Activated T-cell treated with anti-CD3 and anti-CD28 coated beads for 24 hours (primary cell): ENCODE data around the gene NDUFAF4.
"Not testable (repeated sequence)": the region's sequence is repeated elsewhere in the genome, so short reads cannot be mapped to it uniquely, and the experiment has no call there.

ENCODE experiments used
- DNase-seq: peaks from one replicate; pipeline ENCODE4 v3.0.0-alpha.2; 2020; ENCODE audit warnings: low read depth

The NDUFAF4 gene

DNA sequence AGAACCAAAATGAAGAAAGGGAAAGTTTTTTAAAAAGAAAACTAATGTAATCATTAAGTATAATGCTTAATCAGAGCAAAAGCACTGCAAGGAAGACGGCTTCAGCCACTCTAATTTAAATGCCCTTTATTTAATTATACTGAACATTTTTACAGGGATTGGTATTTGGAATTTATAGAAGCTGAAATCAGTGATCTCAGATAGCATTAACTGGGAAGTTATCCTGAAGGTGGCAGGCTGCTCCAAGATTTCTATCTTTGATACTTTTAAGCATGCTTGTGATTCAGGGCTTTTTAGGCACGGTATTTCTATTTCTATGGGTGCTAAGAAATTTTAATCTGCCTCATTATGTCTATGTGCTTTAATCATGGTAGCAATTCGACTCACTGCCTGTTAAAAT is 1.3 kb upstream of the NDUFAF4 start:
- DNase-seq, result no peak

GRCh38 chr6:96898241-96898851 is 655 bp upstream of the NDUFAF4 start:
- no peak for DNase-seq

DNA sequence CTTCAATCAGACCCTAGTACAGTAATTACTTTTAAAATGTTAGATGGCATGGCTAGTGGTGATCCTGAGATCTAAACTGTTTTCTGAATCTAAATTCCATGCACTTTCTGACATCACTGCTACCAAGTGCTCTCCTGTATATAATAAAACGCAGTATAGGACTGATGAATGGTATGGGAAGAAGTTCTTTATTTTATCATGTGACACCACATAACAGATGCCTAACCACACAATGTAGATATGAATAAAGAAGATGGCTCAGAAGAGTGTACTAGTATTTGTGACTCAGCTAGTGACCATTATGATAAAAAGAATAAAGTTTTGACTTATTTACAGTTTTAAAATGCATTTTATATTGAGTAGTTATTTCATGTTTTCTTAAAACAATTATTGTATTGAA is 8.5 kb downstream of the NDUFAF4 start:
- DNase-seq, result no peak

- no peak for DNase-seq
Measured at GRCh38 chr6:96888745-96889144, 8.9 kb downstream of the NDUFAF4 start.

GRCh38 chr6:96886519-96886918 is 11.2 kb downstream of the NDUFAF4 start:
- DNase-seq, result no peak

GRCh38 chr6:96885187-96885631 is 12.5 kb downstream of the NDUFAF4 start:
- DNase-seq, result not testable (repeated sequence)

DNA sequence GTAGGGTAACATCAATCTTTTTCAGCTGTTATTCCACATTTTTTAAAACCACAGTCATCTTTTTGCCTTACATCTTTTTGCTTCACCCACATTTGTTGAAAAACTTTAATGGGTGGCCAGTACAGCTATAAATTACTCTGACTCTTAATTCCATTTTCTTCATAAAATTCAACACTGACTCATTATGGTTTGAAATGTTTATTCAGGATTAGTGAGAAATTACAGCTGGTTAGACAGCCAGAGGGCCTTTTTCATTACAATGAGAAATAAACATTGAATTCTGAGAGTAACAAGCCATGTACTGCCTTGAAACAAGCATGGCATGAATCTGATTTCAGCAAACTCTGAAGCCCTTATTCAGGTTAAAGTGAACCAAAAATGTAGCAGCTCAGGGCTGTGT is 19.5 kb downstream of the NDUFAF4 start:
- DNase-seq, result no peak

DNA sequence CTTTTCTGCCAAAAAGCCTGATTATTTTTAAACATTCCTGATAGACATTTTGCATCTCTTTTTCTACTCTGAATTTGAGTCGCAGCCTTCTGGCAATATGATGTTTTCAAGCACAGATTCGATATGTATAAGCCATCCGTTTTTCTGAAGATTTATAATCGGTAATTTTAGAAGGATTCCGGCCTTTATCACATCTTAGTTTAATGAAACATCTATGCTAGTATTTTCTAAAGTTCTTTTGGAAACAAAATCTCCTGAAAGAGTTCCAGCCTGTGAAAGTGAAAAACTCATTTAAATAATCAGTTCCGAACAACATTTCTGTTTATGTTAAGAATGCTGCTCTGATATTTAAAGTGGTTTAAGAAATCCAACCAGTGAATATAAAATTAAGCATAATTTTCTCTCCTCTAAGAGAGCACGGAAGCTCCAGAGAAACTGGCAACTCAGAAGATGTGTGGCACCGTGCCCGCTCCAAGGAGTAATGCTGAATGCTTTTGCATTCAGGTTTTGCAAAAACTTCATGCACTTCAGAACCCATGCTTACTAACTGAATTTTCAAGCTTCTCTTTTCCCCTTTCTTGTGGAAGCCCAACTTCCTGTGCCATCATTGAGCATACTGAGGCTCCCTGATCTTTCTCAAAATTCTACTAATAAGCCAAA is 20.7 kb downstream of the NDUFAF4 start:
- no peak for DNase-seq

DNA sequence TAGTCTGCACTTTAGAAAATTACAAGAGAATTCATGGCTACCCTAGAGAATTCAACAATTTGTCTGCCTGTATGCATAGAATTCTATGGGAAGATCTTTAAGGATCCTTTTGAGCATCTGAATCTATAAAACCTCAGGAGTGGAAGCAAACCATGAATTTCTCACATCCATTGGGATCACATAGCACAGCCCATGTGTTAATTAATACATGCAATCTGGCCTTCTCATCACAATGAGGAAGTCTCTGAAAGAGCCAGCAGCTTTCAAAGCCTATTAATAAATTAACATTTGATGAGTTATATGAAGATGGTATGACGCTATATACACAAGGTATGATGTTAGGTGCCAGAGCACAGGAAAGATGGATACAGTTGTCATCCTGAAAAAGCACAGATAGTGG is 24.7 kb downstream of the NDUFAF4 start:
- no peak for DNase-seq

DNA sequence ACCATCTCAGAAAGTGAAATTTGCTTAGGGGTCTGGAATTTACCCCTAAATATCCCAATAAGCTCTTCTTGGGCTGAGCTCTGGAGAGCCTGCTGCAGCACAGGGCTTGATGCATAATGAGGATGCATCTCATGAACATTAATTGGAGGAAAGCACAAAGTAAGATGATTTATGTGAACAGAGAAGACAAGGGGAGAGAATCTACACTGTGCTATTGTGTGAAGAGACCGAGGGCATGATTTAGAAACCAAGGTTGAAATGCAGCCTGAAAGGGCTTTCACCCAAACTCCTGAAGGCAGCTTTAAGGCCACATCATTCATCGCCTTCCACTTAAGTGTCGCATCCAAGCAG is 32.7 kb downstream of the NDUFAF4 start:
- no peak for DNase-seq

DNA sequence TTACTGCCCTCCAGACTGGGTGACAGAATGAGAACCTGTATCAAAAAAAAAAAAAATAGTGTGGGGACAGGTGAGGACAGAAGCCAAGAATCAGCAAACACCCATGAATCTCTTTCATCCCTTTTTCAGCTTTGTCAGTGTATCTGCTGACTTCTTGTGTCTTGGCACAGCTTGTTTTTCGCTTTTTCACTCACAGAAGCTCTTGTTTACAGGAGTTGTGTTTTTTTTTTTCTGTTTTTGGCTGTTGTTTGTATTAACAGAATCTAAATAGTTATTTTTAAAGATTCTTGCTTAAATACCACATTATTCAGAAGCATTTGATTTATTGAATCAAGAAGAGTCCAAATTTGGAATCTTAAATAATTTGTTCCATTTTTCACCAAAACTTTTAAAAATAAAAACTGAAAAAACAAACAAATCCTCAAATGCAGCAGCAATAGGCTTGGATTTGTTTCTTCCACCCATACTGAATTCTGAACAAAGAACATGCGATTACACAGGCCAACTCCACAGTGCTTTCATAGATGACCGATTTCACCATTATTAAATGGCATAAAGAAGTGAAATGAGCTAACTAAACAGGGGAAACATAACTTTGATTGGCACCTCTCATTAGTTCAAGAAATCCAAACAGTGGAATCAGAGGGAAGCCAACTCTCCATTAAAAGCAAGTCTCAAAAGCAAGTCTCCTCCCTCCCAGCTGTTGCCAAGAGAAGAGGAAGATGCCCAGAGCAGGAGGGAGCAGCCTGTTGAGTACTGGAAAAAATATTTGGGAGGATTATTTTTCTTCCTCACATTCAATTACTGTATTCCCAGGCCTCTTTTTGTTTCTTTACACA is 33.3 kb downstream of the NDUFAF4 start:
- no peak for DNase-seq

GRCh38 chr6:96862560-96862959 is 35.1 kb downstream of the NDUFAF4 start:
- no peak for DNase-seq

GRCh38 chr6:96861588-96861987 is 36.1 kb downstream of the NDUFAF4 start:
- no peak for DNase-seq

DNA sequence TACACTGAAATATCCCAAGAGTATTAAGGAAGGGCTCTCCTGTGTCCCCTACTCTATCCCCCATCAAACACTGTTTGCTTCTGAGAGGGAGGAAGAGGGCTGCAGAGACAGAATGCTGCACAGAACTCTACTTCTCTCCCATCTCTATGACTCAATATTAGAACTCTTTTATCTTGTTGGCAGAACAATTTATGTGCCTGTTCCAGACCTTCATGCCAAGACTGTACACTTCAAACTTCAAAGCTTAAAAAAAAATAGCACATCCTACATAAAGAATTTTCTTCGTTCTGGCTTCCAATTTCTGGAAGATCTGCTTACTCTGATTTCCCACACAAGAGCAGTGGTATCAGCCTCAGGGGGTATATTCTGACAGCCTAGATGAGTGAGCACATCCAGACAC is 40.8 kb downstream of the NDUFAF4 start:
- no peak for DNase-seq

DNA sequence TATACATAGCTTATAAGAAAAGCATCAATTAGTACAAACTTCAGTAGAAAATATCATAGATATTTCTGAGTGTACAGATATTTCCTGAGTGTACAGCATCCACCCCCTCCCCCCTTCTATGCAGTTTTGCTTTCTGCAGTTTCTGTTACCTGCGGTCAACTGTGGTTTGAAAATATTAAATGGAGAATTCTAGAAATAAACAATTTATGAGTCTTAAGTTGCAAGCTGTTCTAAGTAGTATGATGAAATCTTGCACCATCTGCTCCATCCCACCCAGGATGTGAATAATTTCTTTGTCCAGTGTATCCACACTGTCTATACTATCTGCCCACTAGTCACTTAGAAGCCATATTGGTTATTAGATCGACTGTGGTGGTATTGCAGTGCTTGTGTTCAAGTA is 44.6 kb downstream of the NDUFAF4 start:
- DNase-seq, result no peak

- DNase-seq, result no peak
Measured at GRCh38 chr6:96852605-96853004, 45.1 kb downstream of the NDUFAF4 start.

DNA sequence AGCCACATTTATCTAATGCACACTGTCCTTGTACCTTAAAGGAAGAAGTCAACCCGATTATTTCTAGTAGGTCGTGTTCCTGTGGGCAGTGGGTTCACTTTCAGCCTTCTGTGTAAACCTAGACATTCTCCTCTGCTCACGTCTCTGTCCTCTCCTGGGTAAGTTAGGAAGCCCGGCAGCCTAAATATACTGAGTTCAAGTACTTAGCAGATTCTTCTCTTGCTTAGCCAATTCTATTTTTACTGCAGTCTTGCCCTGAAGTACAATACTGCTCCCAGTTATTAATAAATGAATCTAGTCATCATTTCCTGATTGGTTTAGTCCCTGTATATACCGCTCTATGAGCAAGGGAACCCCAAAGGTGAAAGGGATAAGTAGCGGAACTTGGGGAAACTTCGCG is 45.8 kb downstream of the NDUFAF4 start:
- no peak for DNase-seq

- no peak for DNase-seq
Measured at GRCh38 chr6:96849615-96850014, 48.1 kb downstream of the NDUFAF4 start.

GRCh38 chr6:96844530-96844929 is 53.2 kb downstream of the NDUFAF4 start:
- no peak for DNase-seq

GRCh38 chr6:96841345-96841744 is 56.3 kb downstream of the NDUFAF4 start:
- DNase-seq, result no peak
